GM23338 (cell line): ENCODE results near the gene PURA.

ENCODE experiments used
- CTCF ChIP-seq, 2 experiments: fragments of 200-600 bp in 1 of 2; sonication (generic) in 1 of 2; conservative IDR thresholded peaks; 2 replicates each; pipeline versions ENCODE4 v1.5.1 to v1.6.1; 2016 to 2017; ENCODE audit warnings: antibody characterized with exemption in 2 of 2, low read depth in 2 of 2, mild to moderate bottlenecking in 2 of 2, moderate library complexity in 1 of 2
- ETS1 ChIP-seq: IDR thresholded peaks from 2 replicates; pipeline ENCODE4 v1.6.1; 2016; ENCODE audit warnings: antibody characterized with exemption
- EZH2 ChIP-seq: fragments of 200-600 bp; sonication (generic); IDR thresholded peaks from one replicate; pipeline ENCODE4 v1.8.0; 2017; ENCODE audit warnings: antibody characterized with exemption, mild to moderate bottlenecking, low read depth; ENCODE audit not compliant: unreplicated experiment
- EZH2phosphoT487 ChIP-seq: fragments of 200-600 bp; sonication (generic); IDR thresholded peaks from one replicate; pipeline ENCODE4 v1.8.1; 2018; ENCODE audit warnings: antibody characterized with exemption; ENCODE audit not compliant: unreplicated experiment
- JUNB ChIP-seq: IDR thresholded peaks from one replicate; pipeline ENCODE4 v1.6.1; 2016; ENCODE audit warnings: antibody characterized with exemption; ENCODE audit not compliant: unreplicated experiment
- NANOG ChIP-seq: IDR thresholded peaks from 2 replicates; pipeline ENCODE4 v1.6.1; 2016; ENCODE audit warnings: antibody characterized with exemption, borderline replicate concordance
- POLR2AphosphoS5 ChIP-seq: IDR thresholded peaks from 2 replicates; pipeline ENCODE4 v1.6.1; 2016; ENCODE audit warnings: antibody characterized with exemption, low read depth
- REST ChIP-seq: IDR thresholded peaks from one replicate; pipeline ENCODE4 v1.6.1; 2018; ENCODE audit warnings: antibody characterized with exemption; ENCODE audit not compliant: unreplicated experiment
- STAT1 ChIP-seq: IDR thresholded peaks from one replicate; pipeline ENCODE4 v1.6.1; 2016; ENCODE audit warnings: antibody characterized with exemption; ENCODE audit not compliant: unreplicated experiment
- ZNF114 ChIP-seq: fragments of 250-450 bp; sonication (Bioruptor Pico); IDR thresholded peaks from 2 replicates; pipeline ENCODE4 v1.5.0; 2020; ENCODE audit warnings: mild to moderate bottlenecking, moderate library complexity
- ZNF331 ChIP-seq: fragments of 250-450 bp; sonication (Bioruptor Pico); IDR thresholded peaks from 2 replicates; pipeline ENCODE4 v1.5.0; 2020; ENCODE audit warnings: low read depth, mild to moderate bottlenecking, moderate library complexity

- TF ChIP-seq POLR2AphosphoS5 (no peak), REST (no peak), EZH2 (no peak), CTCF (conservative IDR thresholded peaks at IDR 0.05; ENCODE audit: low read depth in 2 of 2) (peak in 1 of 2 experiments; percentile 39; a peak in 2 of 4 replicates), ZNF114 (no peak), NANOG (no peak), STAT1 (no peak), EZH2phosphoT487 (no peak), ZNF331 (no peak), ETS1 (no peak), JUNB (no peak)
Measured at GRCh38 chr5:140133514-140134167, 19.7 kb downstream of the PURA start.
